GM19240 (cell line): ENCODE measurements around the gene FANCG.
A peak's percentile ranks its signal among the peaks of the same experiment; 100 is the strongest.

Experiments used
- DNase-seq: peaks from one replicate; pipeline ENCODE4 v3.0.0; 2011; ENCODE audit warnings: low spot score; ENCODE audit not compliant: insufficient read length

FANCG gene

GRCh38 chr9:35079426-35080341 lies at the start of gene FANCG:
FANCG (minus strand) TSS chr9:35079942; CDS start chr9:35079524, 418 bp downstream.
- peak; percentile 71 for DNase-seq

- peak; percentile 72 for DNase-seq
These were observed 37.3 kb upstream of the FANCG start for GRCh38 chr9:35116898-35117551.

- no peak for DNase-seq
These were observed 36.8 kb upstream of the FANCG start for GRCh38 chr9:35116539-35116897.

- DNase-seq = peak; percentile 90
These were observed 36.2 kb upstream of the FANCG start, which contains the start of gene ATOSB for GRCh38 chr9:35115680-35116538. ATOSB (minus strand) TSS chr9:35115862; CDS start chr9:35108274, 7,588 bp downstream.

GRCh38 chr9:35114840-35115628 lies 35.3 kb upstream of the FANCG start:
- no peak for DNase-seq

- no peak for DNase-seq
These were observed 34.5 kb upstream of the FANCG start for GRCh38 chr9:35114113-35114839.

- DNase-seq = no peak
These were observed 32.7 kb upstream of the FANCG start for GRCh38 chr9:35112257-35113020.

- DNase-seq = peak; percentile 80
These were observed 31.5 kb upstream of the FANCG start for GRCh38 chr9:35111001-35111933.

GRCh38 chr9:35110327-35110761 lies 30.6 kb upstream of the FANCG start:
- no peak for DNase-seq

GRCh38 chr9:35108946-35109575 lies 29.3 kb upstream of the FANCG start:
- no peak for DNase-seq

- no peak for DNase-seq
These were observed 28.7 kb upstream of the FANCG start for GRCh38 chr9:35108461-35108860.

- no peak for DNase-seq
These were observed 27.9 kb upstream of the FANCG start for GRCh38 chr9:35107297-35108290.

GRCh38 chr9:35106343-35106730 lies 26.6 kb upstream of the FANCG start:
- DNase-seq = no peak

GRCh38 chr9:35105571-35106342 lies 26.0 kb upstream of the FANCG start:
- no peak for DNase-seq

GRCh38 chr9:35105126-35105525 lies 25.4 kb upstream of the FANCG start:
- no peak for DNase-seq

GRCh38 chr9:35104586-35104985 lies 24.8 kb upstream of the FANCG start:
- DNase-seq = no peak
